PC-9 (cell line): Measurements from ENCODE around the gene OR7G2.

Experiments used
- EZH2 ChIP-seq: fragments of 200-600 bp; sonication (generic); IDR thresholded peaks from 2 replicates; pipeline ENCODE4 v1.8.0; 2017; ENCODE audit warnings: antibody characterized with exemption, low read depth
- TF ChIP-seq, protein P1 (sequence below): fragments of 200-600 bp; sonication (generic); conservative IDR thresholded peaks from 2 replicates; pipeline ENCODE4 v1.6.1; 2017; ENCODE audit warnings: mixed run types, antibody characterized with exemption, mild to moderate bottlenecking, moderate library complexity

DNA sequence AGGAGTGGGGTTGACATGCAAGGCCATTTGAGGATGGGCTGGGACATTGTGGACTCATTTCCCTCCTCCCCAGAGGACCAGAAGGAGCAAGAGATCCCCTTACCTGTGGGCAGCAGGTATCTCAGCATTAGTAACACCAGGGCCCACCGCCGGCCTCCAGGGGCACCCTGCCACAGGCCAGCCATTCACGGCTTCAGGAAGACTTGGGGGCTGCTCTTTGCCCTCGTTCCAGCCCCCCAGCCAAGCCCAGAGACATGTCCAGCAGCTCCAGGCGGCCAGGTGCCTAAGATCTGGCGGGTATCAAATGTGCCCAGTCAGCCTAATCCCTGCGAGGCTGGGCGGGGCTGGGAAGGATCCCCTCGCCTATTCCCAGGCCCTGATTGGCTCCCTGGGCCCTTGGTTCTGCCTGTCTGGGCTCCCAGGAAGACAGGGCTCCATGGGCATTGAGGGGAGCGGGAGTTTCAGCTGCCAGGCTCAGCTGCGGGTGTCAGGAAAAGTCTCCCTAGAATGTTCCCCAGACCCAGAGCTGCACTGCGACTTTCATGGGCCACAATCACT lies 41.7 kb downstream of the OR7G2 start:
- TF ChIP-seq, protein P1, sequence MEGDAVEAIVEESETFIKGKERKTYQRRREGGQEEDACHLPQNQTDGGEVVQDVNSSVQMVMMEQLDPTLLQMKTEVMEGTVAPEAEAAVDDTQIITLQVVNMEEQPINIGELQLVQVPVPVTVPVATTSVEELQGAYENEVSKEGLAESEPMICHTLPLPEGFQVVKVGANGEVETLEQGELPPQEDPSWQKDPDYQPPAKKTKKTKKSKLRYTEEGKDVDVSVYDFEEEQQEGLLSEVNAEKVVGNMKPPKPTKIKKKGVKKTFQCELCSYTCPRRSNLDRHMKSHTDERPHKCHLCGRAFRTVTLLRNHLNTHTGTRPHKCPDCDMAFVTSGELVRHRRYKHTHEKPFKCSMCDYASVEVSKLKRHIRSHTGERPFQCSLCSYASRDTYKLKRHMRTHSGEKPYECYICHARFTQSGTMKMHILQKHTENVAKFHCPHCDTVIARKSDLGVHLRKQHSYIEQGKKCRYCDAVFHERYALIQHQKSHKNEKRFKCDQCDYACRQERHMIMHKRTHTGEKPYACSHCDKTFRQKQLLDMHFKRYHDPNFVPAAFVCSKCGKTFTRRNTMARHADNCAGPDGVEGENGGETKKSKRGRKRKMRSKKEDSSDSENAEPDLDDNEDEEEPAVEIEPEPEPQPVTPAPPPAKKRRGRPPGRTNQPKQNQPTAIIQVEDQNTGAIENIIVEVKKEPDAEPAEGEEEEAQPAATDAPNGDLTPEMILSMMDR = no peak
- TF ChIP-seq EZH2 = no peak
